Measurements from ENCODE around the gene UBXN7.
"Not testable (repeated sequence)": the region's sequence is repeated elsewhere in the genome, so short reads cannot be mapped to it uniquely, and the experiment has no call there.

UBXN7 gene

DNA sequence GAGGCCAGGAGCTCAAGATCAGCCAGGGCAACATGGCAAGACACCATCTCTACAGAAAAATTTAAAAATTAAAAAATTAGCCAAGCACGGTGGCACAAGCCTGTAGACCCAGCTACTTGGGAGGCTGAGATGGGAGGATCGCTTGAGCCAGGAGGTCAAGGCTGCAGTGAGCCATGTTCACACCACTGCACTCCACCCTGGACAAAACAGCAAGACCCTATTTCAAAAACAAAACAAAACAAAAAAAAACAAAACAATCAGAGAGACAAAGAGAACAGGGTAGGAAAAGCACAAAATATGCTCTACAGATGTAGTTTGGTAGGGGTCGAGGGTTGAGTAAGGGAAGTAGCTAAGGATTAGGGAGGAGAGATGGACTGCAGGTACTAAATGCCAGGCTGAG is 117.6 kb downstream of the UBXN7 start:
- DNase-seq: no peak

DNA sequence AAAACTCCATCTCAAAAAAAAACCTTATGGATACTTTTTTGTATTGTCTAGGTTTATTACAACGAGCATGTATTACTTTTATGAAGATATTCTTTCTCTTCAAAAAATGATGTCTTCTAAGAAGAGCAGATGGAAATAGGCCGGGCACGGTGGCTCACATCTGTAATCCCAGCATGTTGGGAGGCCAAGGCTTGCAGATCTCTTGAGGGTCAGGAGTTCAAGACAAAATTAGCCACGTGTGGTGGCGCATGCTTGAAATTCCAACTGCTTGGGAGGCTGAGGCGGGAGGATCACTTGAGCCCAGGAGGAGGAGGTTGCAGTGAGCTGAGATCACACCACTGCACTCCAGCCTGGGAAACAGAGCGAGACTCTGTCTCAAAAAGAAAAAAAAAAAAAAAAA is 118.1 kb downstream of the UBXN7 start:
- DNase-seq: not testable (repeated sequence)

DNA sequence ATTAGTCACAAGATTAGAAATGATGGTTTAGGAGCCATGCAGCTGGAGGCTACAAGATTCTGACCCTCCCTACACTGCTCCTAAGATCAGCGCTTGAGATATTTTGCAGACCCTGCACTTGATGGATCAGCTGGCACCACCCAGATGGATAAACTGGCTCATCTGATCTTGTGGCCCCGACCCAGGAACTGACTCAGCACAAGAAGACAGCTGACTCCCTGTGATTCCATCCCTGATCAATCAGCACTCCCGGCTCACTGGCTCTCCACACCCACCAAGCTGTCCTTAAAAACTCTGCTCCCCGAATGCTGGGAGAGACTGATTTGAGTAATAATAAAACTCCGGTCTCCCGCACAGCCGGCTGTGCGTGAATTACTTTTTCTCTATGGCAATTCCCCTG is 129.3 kb downstream of the UBXN7 start:
- not testable (repeated sequence) for DNase-seq

DNA sequence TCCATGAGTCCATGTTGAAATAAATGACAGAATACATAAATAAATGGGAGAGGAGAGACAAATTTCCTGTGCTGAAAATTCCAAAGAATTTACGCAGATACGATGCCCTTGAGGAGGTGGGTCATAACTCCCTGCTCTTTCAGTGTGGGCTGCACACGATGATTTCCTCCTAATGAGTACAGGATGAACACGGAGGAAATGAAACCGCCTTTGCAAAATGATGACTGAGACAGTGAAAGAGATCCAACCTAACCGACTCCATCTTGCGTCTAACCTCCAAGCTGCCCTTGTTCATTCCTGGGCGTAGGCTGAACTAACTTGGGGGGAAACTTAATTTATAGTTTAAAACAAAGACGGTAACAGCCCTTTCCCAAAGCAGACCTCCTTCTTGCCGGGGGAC is 129.7 kb downstream of the UBXN7 start:
- not testable (repeated sequence) for DNase-seq

DNA sequence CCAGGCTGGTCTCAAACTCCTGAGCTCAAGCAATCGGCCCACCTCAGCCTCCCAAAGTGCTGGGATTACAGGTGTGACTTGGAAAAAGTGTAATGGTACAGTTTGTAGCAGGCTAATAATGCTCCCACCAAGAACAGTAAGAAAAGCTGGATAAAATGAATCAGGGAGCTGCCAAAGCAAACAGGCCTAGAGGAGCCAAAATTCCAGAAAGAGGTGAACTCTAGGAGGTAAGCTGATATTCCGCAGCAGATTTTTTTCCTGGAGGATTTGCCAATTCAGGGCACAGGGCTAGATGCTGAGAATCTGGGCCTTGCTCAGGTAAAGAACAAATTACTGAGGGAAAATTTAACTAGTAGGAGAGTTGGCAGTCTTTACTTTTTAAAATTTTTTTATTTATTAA is 133.7 kb downstream of the UBXN7 start:
- DNase-seq: no peak
